HG03280 (cell line): ENCODE measurements around the gene RCHY1.

Experiments used
- ATAC-seq: cut with Tn5 transposase; IDR thresholded peaks from one replicate; pipeline ENCODE4 v1.9.1; 2021; ENCODE audit warnings: mild to moderate bottlenecking, moderate library complexity; ENCODE audit not compliant: unreplicated experiment

Gene RCHY1

DNA sequence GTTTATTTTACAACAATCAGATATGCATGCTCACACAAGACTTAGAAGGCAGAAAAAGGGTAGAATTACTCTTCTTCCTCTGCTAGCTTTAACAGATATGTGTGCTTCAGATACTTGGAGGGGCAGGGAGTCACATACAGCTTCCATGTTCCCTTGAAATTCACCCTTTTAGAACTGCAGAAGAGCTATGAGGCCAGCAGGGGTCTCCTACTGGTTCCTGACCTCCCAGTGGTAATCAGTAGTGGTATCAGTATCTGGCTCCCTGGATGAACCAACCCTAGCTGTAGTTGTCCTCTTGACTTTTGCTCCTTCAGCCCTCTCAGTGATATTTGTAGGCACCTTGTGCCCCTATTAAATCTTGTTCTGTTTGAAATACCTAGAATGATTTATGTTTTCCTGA, 81.5 kb downstream of the RCHY1 start:
- ATAC-seq = no peak

GRCh38 chr4:75429208-75429607, 85.0 kb downstream of the RCHY1 start:
- ATAC-seq = no peak
